Stimulated activated CD8-positive, alpha-beta memory T cell treated with anti-CD3 and anti-CD28 coated beads, Interleukin-4, amount 100 ng/mL, for 1 hour (primary cell): ENCODE results near the gene SCNN1G.
"Not testable (repeated sequence)": the region's sequence is repeated elsewhere in the genome, so short reads cannot be mapped to it uniquely, and the experiment has no call there.

ENCODE experiments used
- DNase-seq, 2 donors: peaks; one replicate each; pipeline ENCODE4 v3.0.0-alpha.2; 2020; ENCODE audit warnings: low read depth in 2 of 2, low spot score in 1 of 2

The SCNN1G gene

GRCh38 chr16:23249830-23250229 lies 67.3 kb downstream of the SCNN1G start:
- no peak for DNase-seq

GRCh38 chr16:23252310-23252709 lies 69.8 kb downstream of the SCNN1G start:
- DNase-seq, result no peak

- DNase-seq, result not testable (repeated sequence)
Observed at GRCh38 chr16:23253650-23254049, 71.1 kb downstream of the SCNN1G start.

- DNase-seq, result no peak
Observed at GRCh38 chr16:23254338-23254737, 71.8 kb downstream of the SCNN1G start.

- DNase-seq, result no peak
Observed at GRCh38 chr16:23255000-23255399, 72.5 kb downstream of the SCNN1G start.

- DNase-seq, result no peak
Observed at GRCh38 chr16:23256440-23256839, 73.9 kb downstream of the SCNN1G start.

GRCh38 chr16:23257682-23258081 lies 75.1 kb downstream of the SCNN1G start:
- no peak for DNase-seq

GRCh38 chr16:23258919-23259237 lies 76.3 kb downstream of the SCNN1G start:
- no peak for DNase-seq
